GM18909 (cell line): ENCODE results near the gene DUSP22.

Source experiments
- ATAC-seq: cut with Tn5 transposase; IDR thresholded peaks from one replicate; pipeline ENCODE4 v1.9.1; 2021; ENCODE audit warnings: mild to moderate bottlenecking; ENCODE audit not compliant: unreplicated experiment, poor library complexity

DUSP22 gene

GRCh38 chr6:334536-335510 is 42.5 kb downstream of the DUSP22 start:
- ATAC-seq = no peak

- ATAC-seq = no peak
Measured at GRCh38 chr6:335572-335971, 43.3 kb downstream of the DUSP22 start.

- peak; percentile 35 for ATAC-seq
Measured at GRCh38 chr6:336159-337114, 44.1 kb downstream of the DUSP22 start.

GRCh38 chr6:337805-338368 is 45.6 kb downstream of the DUSP22 start:
- ATAC-seq = no peak

- ATAC-seq = no peak
Measured at GRCh38 chr6:338815-339262, 46.6 kb downstream of the DUSP22 start.

GRCh38 chr6:339480-339879 is 47.2 kb downstream of the DUSP22 start:
- no peak for ATAC-seq

- ATAC-seq = no peak
Measured at GRCh38 chr6:340186-340955, 48.1 kb downstream of the DUSP22 start.

- peak; percentile 37 for ATAC-seq
Measured at GRCh38 chr6:340991-341827, 48.9 kb downstream of the DUSP22 start.

- ATAC-seq = peak; percentile 55
Measured at GRCh38 chr6:341914-342831, 49.9 kb downstream of the DUSP22 start.

GRCh38 chr6:342832-343179 is 50.5 kb downstream of the DUSP22 start:
- ATAC-seq = no peak

GRCh38 chr6:343226-343935 is 51.1 kb downstream of the DUSP22 start:
- no peak for ATAC-seq

- ATAC-seq = no peak
Measured at GRCh38 chr6:343960-344815, 51.9 kb downstream of the DUSP22 start.

GRCh38 chr6:344816-345340 is 52.6 kb downstream of the DUSP22 start:
- ATAC-seq = no peak

GRCh38 chr6:345747-346385 is 53.6 kb downstream of the DUSP22 start:
- ATAC-seq = no peak

GRCh38 chr6:346386-347030 is 54.2 kb downstream of the DUSP22 start:
- ATAC-seq = no peak
